ENCODE results near the gene ELL. TPM values are rescaled to one million over a fixed set of nuclear protein-coding genes. Genes with fewer than 3 reads are reported as not detected.

The ELL gene
- polyA plus RNA-seq, 4 donors, result 8.3 to 13.8 (median 12.3) TPM

- no peak for DNase-seq (ENCODE audit: low read depth in 4 of 4, low spot score in 2 of 4)
These were observed 71.6 kb downstream of the ELL start for GRCh38 chr19:18450021-18450930.

DNA sequence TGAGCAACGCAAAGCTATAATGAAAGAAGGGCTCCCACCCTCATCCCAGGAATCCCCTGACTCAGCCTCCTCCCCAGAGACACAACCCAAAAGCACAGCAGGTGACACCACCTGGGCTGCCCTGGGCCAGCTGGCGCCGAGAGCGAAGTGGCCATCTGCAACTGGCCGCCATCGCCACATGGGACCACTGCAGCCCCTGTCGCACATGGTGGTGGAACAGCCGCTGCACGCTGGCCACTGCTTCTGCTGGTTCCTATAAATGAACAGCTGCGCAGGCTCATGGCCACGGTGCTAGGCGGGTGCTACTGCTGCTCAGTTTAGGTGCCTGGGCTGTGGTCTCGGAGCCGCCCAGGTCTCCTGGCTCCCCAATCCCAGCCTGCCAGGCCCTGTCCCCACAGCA lies 72.3 kb downstream of the ELL start:
- DNase-seq (ENCODE audit: low read depth in 4 of 4, low spot score in 2 of 4), result no peak

DNA sequence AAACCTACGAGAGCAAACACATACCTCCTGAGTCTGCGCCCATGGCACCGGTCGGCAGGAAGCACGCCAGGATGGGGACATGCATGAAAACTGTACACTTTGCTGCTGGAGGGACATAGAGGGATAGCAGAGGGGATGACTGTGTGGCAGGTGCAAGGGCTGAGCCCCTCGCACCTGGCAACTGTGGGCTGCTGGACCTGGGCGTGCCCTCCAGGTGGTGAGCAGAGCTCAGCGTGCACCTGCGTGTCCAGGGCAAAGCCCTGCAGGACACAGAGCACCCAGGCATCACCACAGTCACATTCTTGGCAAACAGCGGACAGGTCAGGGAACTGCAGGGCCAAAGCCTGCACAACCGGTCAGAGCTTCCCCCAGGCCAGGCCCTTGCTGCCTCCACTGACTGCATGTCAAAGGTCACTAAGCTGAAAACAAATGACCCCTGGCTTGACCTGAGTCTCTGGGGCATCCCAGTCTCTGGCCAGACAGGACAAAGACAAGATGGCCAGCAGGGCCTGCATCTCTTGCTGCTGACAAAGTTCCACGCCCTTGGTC lies 75.0 kb downstream of the ELL start:
- DNase-seq (ENCODE audit: low read depth in 4 of 4, low spot score in 2 of 4), result no peak

DNA sequence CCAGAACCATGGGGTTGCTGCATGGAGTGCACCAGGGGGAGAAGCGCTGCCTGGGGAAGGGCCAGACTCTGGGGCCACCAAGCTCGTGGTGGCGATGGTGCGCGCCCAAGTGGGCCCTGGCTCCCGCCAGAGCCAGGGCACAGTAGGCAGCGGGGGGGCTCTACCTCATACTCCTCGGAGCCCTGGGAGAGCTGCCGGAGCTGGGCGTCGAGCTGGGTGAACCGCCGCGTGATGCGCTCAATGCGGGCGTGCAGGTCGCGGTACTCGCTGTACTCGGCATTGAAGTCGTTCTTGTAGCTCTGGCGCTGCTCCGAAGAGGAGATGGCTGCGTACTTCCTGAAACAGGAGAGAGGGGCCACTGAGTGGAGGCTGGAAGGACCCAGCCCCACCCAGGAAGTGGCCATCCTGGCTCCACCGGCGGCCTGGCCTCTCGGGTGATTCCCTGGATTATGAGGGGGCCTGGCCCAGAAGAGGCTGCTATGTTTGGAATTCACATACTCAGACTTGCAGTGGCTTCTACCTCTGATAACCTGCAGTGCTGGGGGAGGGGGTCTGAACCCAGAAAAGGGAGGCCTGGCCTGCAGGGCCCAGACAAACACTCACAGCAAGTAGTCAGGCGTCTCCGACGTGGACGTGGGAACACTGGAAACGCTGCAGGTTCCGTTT lies 75.6 kb downstream of the ELL start:
- no peak for DNase-seq (ENCODE audit: low read depth in 4 of 4, low spot score in 2 of 4)

- DNase-seq (ENCODE audit: low read depth in 4 of 4, low spot score in 2 of 4), result no peak
These were observed 76.5 kb downstream of the ELL start for GRCh38 chr19:18445262-18445948.

DNA sequence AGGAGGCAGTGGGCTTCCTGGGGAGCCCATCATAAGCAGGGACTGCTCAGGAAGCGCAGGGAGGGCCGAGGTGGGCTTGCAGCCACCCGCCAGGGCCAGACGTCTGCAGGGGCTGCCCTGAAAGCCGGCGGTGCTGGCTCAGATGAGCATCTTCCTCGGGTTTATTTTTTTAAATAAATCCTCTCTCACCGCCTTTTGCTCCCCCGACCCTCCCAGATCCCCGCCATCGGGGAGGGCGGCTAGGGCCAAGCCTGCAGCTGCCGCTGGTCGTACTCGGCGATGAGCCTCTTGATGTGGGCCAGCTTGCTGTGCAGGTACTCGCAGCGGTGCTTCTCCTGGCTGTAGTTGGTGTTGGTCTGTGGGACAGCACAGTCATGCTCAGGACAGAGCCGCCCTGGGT lies 77.4 kb downstream of the ELL start:
- DNase-seq (ENCODE audit: low read depth in 4 of 4, low spot score in 2 of 4), result no peak

DNA sequence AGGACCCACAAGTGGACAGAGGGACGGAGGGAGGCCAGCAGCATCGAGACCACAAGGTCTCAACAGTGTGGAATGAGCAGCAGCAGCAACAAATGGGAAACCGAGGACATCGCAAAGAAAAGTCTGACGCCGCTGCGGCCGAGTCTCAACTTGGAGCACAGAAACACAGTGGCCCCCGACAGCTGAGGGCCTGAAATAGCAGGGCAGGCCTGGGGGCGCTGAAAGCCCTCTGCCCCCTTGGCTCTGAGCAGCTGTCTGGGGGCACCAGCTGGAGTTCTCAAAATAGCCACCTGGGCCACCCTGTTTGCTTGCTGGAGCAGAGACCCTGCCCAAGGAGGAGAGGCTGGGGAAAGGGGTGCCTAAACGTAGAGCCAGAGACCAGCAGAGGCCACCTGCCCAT lies 78.0 kb downstream of the ELL start:
- DNase-seq (ENCODE audit: low read depth in 4 of 4, low spot score in 2 of 4), result no peak

DNA sequence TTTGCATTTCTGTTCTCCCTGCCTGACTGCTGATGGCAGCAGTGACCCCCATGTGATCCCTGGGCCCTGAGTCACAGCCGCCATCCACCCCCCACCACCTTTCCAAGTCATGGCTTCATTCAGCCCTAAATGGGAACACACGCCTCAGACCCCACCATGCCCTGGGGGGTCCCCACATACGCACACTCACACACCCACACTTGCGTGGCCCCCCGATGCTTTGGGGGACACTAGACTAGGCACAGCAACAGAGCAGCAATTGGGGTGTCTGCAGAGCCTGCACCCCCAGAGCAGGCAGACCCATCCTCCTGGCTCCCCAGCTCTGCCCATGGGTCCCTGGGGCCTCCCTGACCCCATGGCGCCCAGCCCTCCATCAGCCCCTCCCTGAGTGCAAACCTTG lies 78.5 kb downstream of the ELL start:
- no peak for DNase-seq (ENCODE audit: low read depth in 4 of 4, low spot score in 2 of 4)

- DNase-seq (ENCODE audit: low read depth in 4 of 4, low spot score in 2 of 4), result no peak
These were observed 78.9 kb downstream of the ELL start for GRCh38 chr19:18442941-18443340.

GRCh38 chr19:18441804-18442788 lies 79.8 kb downstream of the ELL start:
- DNase-seq (ENCODE audit: low read depth in 4 of 4, low spot score in 2 of 4), result no peak

GRCh38 chr19:18440936-18441803 lies 80.7 kb downstream of the ELL start:
- DNase-seq (ENCODE audit: low read depth in 4 of 4, low spot score in 2 of 4), result no peak

DNA sequence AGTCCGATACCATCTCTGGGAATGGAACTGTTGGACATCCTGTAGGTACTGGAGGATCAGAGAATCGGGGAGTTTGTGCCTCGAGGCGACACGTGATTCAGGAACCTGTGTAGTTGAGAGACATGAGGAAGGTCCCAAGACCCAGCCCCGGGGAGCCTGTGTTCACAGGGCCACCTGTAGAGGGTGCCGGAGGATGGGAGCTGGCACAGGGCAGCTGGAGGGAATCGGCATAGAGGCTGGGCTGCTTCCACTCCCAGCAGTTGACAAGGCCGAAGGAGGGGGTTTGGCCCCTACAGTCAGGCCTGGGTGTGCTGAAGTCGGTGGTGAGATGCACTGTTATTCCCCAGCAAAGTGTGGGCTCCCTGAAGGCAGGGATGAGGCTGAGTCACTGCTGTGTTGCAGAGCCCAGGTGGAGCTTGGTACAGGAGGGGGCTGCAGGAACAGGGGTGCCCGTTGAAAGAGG lies 81.4 kb downstream of the ELL start:
- DNase-seq (ENCODE audit: low read depth in 4 of 4, low spot score in 2 of 4), result no peak

GRCh38 chr19:18439910-18440237 lies 82.0 kb downstream of the ELL start:
- DNase-seq (ENCODE audit: low read depth in 4 of 4, low spot score in 2 of 4), result no peak

DNA sequence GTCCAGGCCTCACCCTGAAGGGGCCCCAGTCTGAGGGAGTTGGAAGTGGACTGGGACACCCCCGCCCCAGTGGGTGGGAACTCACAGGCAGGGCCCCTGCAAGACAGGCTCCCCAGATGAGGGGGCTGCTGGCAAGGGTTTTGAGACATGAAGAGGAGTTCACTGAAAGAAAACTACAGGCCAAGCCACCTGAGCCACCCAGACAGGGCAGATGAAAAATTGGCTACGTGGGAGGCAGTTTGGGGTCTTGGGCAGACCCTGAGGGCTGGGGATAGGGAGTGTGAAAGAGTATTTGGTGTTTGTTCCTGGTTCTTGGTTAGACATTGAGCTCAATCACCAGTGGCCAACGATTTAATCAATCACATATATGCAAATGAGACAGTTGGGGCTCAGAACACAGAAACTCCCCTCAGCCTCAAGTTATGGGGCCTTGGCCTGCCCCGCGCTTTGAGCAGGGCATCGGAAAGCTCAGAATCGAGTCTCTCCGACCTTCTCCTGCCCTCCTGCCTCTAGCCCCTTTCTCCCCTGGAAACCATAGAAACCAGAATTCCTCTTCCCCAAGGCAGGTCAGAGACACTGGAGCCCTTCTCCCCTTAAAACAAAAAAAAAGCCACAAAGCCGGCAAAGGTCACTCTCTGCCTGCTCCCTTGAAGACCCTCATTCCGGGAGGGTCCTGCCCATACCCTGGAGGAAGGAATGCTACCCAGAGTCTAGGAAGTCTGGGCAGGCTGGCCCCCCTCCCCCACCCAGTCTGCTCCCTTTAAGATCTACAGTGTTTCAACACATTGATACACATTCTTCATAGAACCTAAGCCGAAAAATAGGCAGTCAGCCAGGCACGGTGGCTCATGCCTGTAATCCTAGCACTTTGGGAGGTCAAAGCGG lies 82.6 kb downstream of the ELL start:
- DNase-seq (ENCODE audit: low read depth in 4 of 4, low spot score in 2 of 4), result no peak

- no peak for DNase-seq (ENCODE audit: low read depth in 4 of 4, low spot score in 2 of 4)
These were observed 83.4 kb downstream of the ELL start for GRCh38 chr19:18438331-18439024.

GRCh38 chr19:18437491-18438330 lies 84.2 kb downstream of the ELL start, which contains the start of gene ISYNA1:
Gene ISYNA1 (minus strand): TSS chr19:18438133. CDS start chr19:18437979, 154 bp downstream.
- DNase-seq (ENCODE audit: low read depth in 4 of 4, low spot score in 2 of 4), result no peak
